Spleen (tissue), 7 donors: ENCODE data around the gene TMEM272.

Experiments used
- POLR2AphosphoS5 ChIP-seq, 3 donors: sonication (generic); formaldehyde crosslinking; IDR thresholded peaks; one replicate each; pipeline ENCODE4 v1.5.1; 2017; ENCODE audit warnings: antibody characterized with exemption in 3 of 3
- TF ChIP-seq, protein P1 (sequence below), 11 experiments: fragments of 200-600 bp in 7 of 11; fragments of 450-650 bp in 4 of 11; sonication (generic) in 4 of 11; IDR thresholded peaks in 8 of 11; conservative IDR thresholded peaks in 3 of 11; 1 replicate in 7 of 11; 2 replicates in 4 of 11; pipeline versions ENCODE4 v1.4.0 to v1.8.0; 2016 to 2021; ENCODE audit warnings: antibody characterized with exemption in 11 of 11, inconsistent platforms in 4 of 11, mild to moderate bottlenecking in 1 of 11
- donor health status: DM: no; HTN: no; CAD: no; lungs with moderate emphysema.
- donor health status: DM: no; HTN: no; CAD: no.
- donor health status: DM: no; HTN: no; CAD: no.

DNA sequence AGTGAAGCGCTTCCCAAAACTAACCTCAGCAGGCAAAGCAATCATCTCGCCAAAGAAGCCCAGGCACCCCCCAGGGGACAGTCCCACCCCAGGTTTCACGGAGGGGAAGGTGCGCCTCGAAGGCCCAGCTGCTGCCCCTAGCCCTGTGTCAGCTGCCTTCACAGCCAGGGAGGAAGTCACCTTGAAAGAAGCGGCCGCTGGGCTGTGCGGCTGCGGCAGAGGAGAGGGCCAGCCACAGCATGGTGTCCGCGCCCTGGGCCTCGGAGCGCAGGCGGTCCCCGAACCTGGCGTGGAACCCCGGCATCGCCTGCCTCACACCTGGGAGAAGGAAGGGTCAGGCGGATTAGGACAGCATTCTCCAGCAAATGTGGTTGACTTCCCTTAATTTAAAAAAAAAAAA, 76.0 kb downstream of the TMEM272 start:
- TF ChIP-seq, protein P1, sequence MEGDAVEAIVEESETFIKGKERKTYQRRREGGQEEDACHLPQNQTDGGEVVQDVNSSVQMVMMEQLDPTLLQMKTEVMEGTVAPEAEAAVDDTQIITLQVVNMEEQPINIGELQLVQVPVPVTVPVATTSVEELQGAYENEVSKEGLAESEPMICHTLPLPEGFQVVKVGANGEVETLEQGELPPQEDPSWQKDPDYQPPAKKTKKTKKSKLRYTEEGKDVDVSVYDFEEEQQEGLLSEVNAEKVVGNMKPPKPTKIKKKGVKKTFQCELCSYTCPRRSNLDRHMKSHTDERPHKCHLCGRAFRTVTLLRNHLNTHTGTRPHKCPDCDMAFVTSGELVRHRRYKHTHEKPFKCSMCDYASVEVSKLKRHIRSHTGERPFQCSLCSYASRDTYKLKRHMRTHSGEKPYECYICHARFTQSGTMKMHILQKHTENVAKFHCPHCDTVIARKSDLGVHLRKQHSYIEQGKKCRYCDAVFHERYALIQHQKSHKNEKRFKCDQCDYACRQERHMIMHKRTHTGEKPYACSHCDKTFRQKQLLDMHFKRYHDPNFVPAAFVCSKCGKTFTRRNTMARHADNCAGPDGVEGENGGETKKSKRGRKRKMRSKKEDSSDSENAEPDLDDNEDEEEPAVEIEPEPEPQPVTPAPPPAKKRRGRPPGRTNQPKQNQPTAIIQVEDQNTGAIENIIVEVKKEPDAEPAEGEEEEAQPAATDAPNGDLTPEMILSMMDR (IDR thresholded peaks at IDR 0.05 in 8 of 11, conservative IDR thresholded peaks at IDR 0.05 in 3 of 11), result no peak
- TF ChIP-seq POLR2AphosphoS5 (IDR thresholded peaks at IDR 0.05), result peak in 1 of 3 donors; percentile 40
